ENCODE data around the gene CPA5.
A peak's percentile ranks its signal among the peaks of the same experiment; 100 is the strongest.
"Not testable (repeated sequence)": the region's sequence is repeated elsewhere in the genome, so short reads cannot be mapped to it uniquely, and the experiment has no call there.

Gene CPA5, protein sequence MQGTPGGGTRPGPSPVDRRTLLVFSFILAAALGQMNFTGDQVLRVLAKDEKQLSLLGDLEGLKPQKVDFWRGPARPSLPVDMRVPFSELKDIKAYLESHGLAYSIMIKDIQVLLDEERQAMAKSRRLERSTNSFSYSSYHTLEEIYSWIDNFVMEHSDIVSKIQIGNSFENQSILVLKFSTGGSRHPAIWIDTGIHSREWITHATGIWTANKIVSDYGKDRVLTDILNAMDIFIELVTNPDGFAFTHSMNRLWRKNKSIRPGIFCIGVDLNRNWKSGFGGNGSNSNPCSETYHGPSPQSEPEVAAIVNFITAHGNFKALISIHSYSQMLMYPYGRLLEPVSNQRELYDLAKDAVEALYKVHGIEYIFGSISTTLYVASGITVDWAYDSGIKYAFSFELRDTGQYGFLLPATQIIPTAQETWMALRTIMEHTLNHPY

DNA sequence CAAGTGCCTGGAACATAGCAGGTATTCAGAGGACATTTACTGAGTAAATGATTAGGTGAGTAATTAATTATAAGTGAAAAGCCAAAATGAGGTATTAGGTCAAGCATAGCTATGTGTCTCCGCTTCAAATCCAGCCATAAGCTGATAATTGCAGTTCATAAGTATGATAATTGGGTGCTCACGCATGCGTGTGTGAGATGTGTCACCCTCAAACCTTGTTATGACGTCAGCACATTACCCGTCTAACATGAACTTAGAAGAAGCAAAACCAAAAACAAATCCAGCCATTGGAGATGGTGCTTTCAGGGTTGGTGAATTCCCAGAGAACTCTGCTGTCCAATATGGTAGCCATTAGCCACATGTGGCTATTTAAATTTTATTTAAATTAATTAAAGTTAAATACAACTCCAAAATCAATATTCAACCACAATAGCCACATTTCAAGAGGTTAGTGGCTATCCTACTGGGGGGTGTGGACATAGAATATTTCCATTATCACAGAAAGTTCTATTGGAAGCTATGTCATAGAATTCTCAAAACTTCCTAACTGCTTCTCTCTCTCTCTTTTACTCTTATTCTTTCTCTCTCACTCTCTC is at the start of gene CPA5:
CPA5 (plus strand) TSS at position 546 of the 596 bp plus-strand sequence. CDS start 1,670 bp downstream, outside the sequence.
- DNase-seq (ENCODE audit: low spot score), result no peak

DNA sequence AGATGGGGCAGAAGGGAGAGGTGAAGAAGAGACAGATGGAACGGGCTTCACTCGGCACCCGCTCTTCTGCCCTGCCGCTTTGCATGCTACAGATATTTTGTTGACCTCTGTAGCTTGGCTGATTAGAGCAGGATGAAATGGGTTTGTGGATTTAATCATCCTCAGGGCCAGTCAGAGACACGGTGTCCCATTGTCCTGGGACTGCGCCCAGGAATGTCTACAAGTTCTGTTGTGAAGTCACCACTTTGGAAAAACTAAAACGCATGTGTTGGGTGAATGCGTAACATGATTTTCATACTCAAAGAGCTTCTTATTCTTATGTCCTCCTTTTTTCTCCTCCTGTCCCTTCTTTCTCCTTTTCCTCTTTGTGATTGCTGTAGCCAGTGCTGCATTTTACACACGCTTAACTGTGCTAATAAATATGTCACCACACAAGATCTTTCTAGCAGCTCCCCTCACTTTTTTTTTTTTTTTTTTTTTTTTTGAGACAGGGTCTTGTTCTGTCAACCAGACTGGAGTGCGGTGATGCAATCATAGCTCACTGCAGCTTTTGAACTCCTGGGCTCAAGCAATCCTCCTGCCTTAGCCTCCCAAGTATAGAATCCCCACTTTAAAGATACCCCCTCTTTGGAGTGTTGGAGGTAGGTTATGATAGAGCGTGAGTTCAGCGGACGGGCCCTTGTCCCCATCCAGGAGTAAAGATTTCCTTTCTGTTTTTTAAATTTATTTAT is 48.2 kb upstream of the CPA5 start:
- no peak for DNase-seq (ENCODE audit: low spot score)

- DNase-seq (ENCODE audit: low spot score), result no peak
Measured at GRCh38 chr7:130297628-130298543, 46.7 kb upstream of the CPA5 start.

DNA sequence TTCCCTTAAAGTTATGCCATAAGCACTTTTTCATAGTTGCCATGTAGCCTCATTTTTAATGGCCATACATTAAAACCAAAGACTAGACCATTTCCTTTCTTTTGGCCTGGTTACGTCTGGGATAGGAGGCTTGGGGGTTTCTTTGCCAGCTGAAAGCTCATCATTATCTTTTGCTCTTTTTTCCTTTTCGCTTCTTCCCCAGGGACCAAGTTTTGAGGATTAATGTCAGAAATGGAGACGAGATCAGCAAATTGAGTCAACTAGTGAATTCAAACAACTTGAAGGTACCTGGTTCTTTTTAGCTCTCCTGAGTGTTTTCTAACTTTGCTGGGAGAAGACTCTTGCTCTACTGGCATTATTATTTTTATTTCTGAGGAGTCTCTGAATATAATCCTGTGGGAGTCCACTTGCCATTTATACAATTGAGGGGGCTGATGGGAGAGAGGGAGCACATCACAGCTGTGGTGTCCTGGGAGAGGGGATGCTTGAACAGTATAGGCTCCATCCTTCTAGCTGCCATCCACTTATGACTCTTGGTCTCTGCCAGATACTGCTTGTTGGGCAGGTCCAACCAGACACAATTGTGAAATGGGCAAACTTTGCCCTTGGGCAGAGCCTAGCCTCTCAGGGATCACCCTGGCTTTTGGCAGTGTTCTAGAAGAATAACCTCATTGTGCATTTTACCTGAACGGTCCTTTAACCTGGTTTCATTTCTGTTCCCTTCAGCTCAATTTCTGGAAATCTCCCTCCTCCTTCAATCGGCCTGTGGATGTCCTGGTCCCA is 45.9 kb upstream of the CPA5 start:
- DNase-seq (ENCODE audit: low spot score), result no peak

GRCh38 chr7:130299866-130300265 is 44.8 kb upstream of the CPA5 start:
- DNase-seq (ENCODE audit: low spot score), result peak; percentile 90

GRCh38 chr7:130301501-130302020 is 43.1 kb upstream of the CPA5 start:
- no peak for DNase-seq (ENCODE audit: low spot score)

GRCh38 chr7:130302649-130303048 is 42.0 kb upstream of the CPA5 start:
- DNase-seq (ENCODE audit: low spot score), result no peak

GRCh38 chr7:130303127-130303526 is 41.5 kb upstream of the CPA5 start:
- DNase-seq (ENCODE audit: low spot score), result no peak

DNA sequence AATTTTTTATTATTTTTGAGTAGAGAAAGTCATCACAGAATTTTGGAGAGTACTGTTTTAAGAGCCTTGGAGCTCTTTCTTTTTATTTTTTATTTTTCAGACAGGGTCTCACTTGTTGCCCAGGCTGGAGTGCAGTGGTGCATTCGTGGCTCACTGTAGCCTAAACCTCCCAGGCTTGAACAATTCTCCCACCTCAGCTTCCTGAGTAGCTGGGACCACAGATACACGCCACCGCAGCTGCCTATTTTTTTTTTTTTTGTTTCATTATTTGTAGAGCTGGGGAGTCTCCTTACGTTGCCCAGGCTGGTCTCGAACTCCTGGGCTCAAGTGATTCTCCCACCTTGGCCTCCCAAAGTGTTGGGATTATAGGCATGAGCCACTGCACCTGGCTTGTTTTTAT is 41.1 kb upstream of the CPA5 start:
- DNase-seq (ENCODE audit: low spot score), result no peak

- no peak for DNase-seq (ENCODE audit: low spot score)
Measured at GRCh38 chr7:130303982-130304381, 40.6 kb upstream of the CPA5 start.

GRCh38 chr7:130304878-130305277 is 39.7 kb upstream of the CPA5 start:
- no peak for DNase-seq (ENCODE audit: low spot score)

DNA sequence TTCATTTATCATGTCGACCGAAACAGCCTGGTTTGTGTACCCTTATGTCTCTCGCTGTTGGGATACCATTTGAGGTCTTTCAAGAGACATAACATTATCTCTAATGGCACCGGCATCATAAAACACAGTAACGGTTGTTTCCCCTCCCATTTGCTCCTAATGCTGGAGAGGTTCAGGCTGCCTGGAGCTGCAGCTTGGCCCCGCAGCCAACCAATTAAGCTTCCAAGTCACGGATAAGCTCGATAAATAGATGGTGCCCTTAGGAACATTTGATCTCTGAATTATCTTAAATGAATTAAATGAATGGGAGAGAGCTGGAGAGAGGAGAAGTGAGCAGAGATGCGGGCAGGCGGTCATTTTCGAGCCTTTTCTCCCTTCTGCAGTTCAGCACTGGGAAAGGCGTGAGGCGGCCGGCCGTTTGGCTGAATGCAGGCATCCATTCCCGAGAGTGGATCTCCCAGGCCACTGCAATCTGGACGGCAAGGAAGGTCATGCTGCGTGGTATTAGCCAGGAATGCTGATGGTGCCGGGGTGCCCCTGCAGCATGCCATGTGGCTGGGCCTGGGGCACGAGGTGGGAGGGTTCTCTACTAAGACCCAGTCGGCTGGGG is 39.1 kb upstream of the CPA5 start:
- no peak for DNase-seq (ENCODE audit: low spot score)

DNA sequence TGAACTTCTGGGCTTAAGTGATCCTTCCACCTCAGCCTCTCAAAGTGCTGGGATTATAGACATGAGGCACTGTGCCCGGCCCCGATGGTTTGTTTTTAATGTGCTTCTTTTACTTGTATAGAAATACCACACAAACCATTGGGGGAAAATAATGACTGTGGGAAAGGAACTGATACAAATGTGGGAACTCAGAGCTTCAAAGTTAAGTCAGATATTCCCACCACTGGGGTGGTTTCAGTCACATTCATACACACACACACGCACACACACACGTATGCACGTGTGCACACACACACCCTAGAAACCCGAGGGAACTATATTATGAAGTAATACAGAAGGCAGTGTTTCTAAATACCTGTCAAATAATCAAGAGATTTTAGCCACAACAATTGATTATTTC is 34.6 kb upstream of the CPA5 start:
- no peak for DNase-seq (ENCODE audit: low spot score)

DNA sequence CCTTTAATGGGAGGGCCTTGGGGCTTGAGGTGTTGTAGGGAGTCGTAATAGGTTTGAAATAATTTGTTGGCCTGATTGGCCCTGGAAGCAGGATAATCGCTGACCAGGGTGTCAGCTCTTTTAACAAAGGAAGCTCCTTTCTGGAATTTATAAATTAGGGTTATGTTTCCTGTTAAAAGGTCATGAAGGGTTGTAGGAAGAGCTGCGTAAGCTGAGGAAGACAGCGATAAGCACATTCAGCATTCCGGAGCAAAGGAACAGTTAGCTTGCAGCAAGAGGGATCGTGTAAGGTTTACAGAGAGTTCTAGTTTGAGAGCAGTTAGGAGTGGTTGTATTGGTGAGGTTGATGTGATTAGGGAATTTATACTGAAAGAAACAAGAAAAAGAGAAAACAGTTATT is 30.3 kb upstream of the CPA5 start:
- no peak for DNase-seq (ENCODE audit: low spot score)

DNA sequence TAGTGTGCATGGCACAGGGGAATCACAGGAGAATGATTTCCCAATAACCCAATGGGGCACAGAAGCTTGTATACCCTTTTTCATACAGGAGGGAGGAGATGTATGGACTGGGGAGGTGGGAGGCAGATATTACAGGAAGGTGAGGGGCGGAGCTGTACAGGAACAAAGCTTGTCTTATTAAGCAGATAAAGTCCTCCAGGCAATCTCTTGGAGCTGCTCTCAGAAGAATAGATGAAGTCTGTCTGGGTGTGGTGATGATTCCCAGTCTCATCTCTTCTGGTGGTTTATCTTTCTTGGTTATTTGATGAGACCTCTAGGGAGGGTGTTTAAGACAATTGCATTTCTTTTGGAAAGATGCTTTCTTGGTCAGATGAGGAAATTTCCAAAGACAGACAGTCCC is 25.1 kb upstream of the CPA5 start:
- DNase-seq (ENCODE audit: low spot score), result peak; percentile 78

DNA sequence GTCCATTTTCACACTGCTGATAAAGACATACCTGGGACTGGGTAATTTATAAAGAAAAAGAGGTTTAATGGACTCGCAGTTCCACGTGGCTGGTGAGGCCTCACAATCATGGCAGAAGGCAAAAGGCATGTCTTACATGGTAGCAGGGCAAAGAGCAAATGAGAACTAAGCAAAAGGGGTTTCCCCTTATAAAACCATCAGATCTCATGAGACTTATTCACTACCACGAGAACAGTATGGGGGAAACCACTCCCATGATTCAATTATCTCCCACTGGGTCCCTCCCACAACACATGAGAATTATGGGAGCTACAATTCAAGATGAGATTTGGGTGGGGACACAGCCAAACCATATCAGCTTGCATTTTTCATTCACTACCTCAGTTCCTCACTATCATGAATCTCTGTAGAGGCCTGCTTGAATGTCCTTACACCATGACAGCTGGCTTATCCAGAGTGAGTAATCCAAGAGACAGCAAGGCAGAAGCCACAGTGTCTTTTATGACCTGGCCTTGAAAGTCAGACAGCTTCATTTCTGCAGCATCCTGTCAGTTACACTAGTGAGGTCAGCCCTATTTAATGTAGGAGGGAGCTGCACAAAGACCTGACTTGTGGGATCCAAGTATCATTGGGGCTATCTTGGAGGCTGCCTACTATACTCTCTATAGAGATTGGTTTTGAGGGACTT is 22.9 kb upstream of the CPA5 start:
- not testable (repeated sequence) for DNase-seq (ENCODE audit: low spot score)

DNA sequence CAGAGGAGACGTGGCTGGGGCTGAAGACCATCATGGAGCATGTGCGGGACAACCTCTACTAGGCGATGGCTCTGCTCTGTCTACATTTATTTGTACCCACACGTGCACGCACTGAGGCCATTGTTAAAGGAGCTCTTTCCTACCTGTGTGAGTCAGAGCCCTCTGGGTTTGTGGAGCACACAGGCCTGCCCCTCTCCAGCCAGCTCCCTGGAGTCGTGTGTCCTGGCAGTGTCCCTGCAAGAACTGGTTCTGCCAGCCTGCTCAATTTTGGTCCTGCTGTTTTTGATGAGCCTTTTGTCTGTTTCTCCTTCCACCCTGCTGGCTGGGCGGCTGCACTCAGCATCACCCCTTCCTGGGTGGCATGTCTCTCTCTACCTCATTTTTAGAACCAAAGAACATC is 22.0 kb upstream of the CPA5 start:
- DNase-seq (ENCODE audit: low spot score), result no peak

- DNase-seq (ENCODE audit: low spot score), result no peak
Measured at GRCh38 chr7:130324306-130324943, 20.2 kb upstream of the CPA5 start.

DNA sequence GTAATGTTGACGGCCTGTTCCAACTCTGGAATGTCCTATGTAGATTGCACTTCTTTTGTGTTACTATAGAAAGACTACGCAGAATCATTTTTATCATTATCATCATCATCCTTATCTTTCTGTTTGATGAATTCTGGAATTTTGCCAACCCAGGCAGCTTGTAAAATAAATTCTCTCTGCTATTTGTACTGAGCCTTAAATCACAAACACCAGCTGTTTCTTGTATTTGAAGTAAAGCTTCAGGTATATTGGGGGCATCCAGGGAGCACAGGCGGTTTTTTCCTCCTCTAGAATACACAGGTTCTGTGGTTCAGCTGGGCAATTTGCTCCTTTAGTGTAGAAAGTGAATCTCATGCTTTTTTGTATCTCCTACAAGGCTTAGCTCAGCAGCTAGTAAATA is 14.9 kb upstream of the CPA5 start:
- no peak for DNase-seq (ENCODE audit: low spot score)
